ENCODE results near the gene NTM. TPM values are rescaled to one million over a fixed set of nuclear protein-coding genes. Genes with fewer than 3 reads are reported as not detected.

Gene NTM
- total and polyA plus RNA-seq, 2 donors (not counting 1 experiment from before 2014, with no cell fraction given): 12.3 to 28.6 TPM

DNA sequence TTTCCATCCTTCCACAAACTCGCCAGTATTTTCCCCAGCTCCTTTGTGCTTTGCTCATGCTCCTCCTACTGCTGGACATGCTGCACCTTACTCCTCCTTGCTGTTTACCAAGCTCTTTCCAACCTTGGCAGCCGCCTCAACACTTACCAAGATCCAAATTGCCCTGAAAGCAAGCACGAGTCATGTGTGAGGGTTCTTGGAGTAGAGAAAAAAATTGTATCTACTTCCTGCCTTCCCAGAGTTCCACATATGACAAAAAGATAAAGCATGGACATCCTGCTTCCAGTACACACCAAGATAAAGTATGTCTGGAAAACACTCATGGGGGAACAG lies 767.5 kb downstream of the NTM start:
- Histone ChIP-seq H3K4me2 (ENCODE audit: extremely low read depth, insufficient read depth, low read length) (no peak overlapping the region), H3K4me3 (replicated peaks in 1 of 4; ENCODE audit: control extremely low read depth in 1 of 4, insufficient read depth in 1 of 4, low read depth in 3 of 4, low read length in 4 of 4) (no peak overlapping the region), H3K9me3 (ENCODE audit: control insufficient read depth, insufficient read depth, low read depth, low read length) (no peaks in the 10 kb centered on the region), H3K4me1 (ENCODE audit: control insufficient read depth, extremely low read depth, insufficient read depth, low read length) (no peaks in the 10 kb centered on the region), H3K9ac (ENCODE audit: insufficient read depth, low read length) (no peak overlapping the region), H3K27ac (ENCODE audit: insufficient read depth, low read length) (no peak overlapping the region), H3K36me3 (ENCODE audit: control insufficient read depth, insufficient read depth, low read length) (no peaks in the 10 kb centered on the region), H3K27me3 (ENCODE audit: control insufficient read depth, insufficient read depth, low read length) (no peaks in the 10 kb centered on the region), H3K79me2 (ENCODE audit: control insufficient read depth, insufficient read depth, low read length) (no peaks in the 10 kb centered on the region), H4K20me1 (ENCODE audit: control insufficient read depth, extremely low read depth, insufficient read depth, low read length) (no peaks in the 10 kb centered on the region), H2AFZ (ENCODE audit: low read length) (no peak overlapping the region)
- DNase-seq (ENCODE audit: low read depth in 2 of 2): no peak
- no peak for TF ChIP-seq EZH2 (IDR thresholded peaks at IDR 0.05; ENCODE audit: low read length, missing control alignments)
- TF ChIP-seq, protein P1, sequence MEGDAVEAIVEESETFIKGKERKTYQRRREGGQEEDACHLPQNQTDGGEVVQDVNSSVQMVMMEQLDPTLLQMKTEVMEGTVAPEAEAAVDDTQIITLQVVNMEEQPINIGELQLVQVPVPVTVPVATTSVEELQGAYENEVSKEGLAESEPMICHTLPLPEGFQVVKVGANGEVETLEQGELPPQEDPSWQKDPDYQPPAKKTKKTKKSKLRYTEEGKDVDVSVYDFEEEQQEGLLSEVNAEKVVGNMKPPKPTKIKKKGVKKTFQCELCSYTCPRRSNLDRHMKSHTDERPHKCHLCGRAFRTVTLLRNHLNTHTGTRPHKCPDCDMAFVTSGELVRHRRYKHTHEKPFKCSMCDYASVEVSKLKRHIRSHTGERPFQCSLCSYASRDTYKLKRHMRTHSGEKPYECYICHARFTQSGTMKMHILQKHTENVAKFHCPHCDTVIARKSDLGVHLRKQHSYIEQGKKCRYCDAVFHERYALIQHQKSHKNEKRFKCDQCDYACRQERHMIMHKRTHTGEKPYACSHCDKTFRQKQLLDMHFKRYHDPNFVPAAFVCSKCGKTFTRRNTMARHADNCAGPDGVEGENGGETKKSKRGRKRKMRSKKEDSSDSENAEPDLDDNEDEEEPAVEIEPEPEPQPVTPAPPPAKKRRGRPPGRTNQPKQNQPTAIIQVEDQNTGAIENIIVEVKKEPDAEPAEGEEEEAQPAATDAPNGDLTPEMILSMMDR (conservative IDR thresholded peaks at IDR 0.05 in 1 of 2, IDR thresholded peaks at IDR 0.05 in 1 of 2; ENCODE audit: low read depth in 1 of 2, low read length in 2 of 2): no peak

DNA sequence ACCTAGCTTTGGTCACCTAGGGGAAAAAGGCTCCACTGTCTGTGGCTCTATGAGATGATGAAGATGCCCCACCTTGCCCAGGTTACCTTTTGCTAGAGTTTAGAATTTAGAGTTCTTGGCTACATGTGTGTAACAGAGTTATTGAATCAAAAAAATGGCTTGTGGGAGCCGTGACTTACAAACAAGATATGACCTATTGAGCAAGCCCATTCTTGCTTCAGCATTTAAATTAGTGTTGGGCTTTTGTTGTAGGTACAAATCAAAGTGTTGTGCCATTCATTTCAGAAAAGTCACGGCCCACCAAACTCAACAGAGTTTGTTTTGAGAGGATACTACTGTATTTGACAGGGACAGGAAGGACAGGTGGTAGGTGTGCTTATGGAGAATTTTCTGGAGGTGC lies 768.8 kb downstream of the NTM start:
- no peaks in the 10 kb centered on the region for H3K4me1 ChIP-seq (ENCODE audit: control insufficient read depth, extremely low read depth, insufficient read depth, low read length)
- no peaks in the 10 kb centered on the region for H4K20me1 ChIP-seq (ENCODE audit: control insufficient read depth, extremely low read depth, insufficient read depth, low read length)
- H2AFZ ChIP-seq (ENCODE audit: low read length): no peak overlapping the region
- H3K79me2 ChIP-seq (ENCODE audit: control insufficient read depth, insufficient read depth, low read length): no peaks in the 10 kb centered on the region
- H3K4me3 ChIP-seq (replicated peaks in 1 of 4; ENCODE audit: control extremely low read depth in 1 of 4, insufficient read depth in 1 of 4, low read depth in 3 of 4, low read length in 4 of 4): no peak overlapping the region
- no peaks in the 10 kb centered on the region for H3K36me3 ChIP-seq (ENCODE audit: control insufficient read depth, insufficient read depth, low read length)
- H3K9ac ChIP-seq (ENCODE audit: insufficient read depth, low read length): no peak overlapping the region
- no peak for DNase-seq (ENCODE audit: low read depth in 2 of 2)
- H3K9me3 ChIP-seq (ENCODE audit: control insufficient read depth, insufficient read depth, low read depth, low read length): no peaks in the 10 kb centered on the region
- no peak overlapping the region for H3K27ac ChIP-seq (ENCODE audit: insufficient read depth, low read length)
- H3K4me2 ChIP-seq (ENCODE audit: extremely low read depth, insufficient read depth, low read length): no peak overlapping the region
- TF ChIP-seq EZH2 (IDR thresholded peaks at IDR 0.05; ENCODE audit: low read length, missing control alignments): no peak
- TF ChIP-seq, protein P1 (conservative IDR thresholded peaks at IDR 0.05 in 1 of 2, IDR thresholded peaks at IDR 0.05 in 1 of 2; ENCODE audit: low read depth in 1 of 2, low read length in 2 of 2): no peak
- no peaks in the 10 kb centered on the region for H3K27me3 ChIP-seq (ENCODE audit: control insufficient read depth, insufficient read depth, low read length)

DNA sequence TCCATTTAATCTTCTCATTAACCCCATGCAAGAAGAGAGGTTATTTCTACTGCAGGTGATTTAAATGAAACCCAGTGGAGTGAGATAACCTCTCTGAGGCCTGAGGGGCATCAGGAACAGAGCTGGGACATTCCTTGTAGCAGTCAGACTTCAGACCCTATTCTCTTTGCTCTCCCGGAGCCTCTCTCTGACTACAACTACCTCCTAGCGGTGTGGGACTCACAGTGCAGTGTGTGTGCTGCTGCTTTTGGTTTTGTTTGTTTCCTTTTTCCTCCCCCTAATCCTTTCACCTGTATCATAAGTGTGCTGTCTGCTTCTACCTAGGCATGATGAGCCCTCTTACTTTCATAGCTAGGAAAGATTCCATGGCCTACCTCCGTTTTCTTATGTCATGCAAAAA lies 769.6 kb downstream of the NTM start:
- Histone ChIP-seq H3K4me1 (ENCODE audit: control insufficient read depth, extremely low read depth, insufficient read depth, low read length) (no peaks in the 10 kb centered on the region), H3K4me3 (replicated peaks in 1 of 4; ENCODE audit: control extremely low read depth in 1 of 4, insufficient read depth in 1 of 4, low read depth in 3 of 4, low read length in 4 of 4) (no peak overlapping the region), H3K9ac (ENCODE audit: insufficient read depth, low read length) (no peak overlapping the region), H3K27me3 (ENCODE audit: control insufficient read depth, insufficient read depth, low read length) (no peaks in the 10 kb centered on the region), H3K36me3 (ENCODE audit: control insufficient read depth, insufficient read depth, low read length) (no peaks in the 10 kb centered on the region), H3K4me2 (ENCODE audit: extremely low read depth, insufficient read depth, low read length) (no peak overlapping the region), H4K20me1 (ENCODE audit: control insufficient read depth, extremely low read depth, insufficient read depth, low read length) (no peaks in the 10 kb centered on the region), H3K27ac (ENCODE audit: insufficient read depth, low read length) (no peak overlapping the region), H2AFZ (ENCODE audit: low read length) (no peak overlapping the region), H3K79me2 (ENCODE audit: control insufficient read depth, insufficient read depth, low read length) (no peaks in the 10 kb centered on the region), H3K9me3 (ENCODE audit: control insufficient read depth, insufficient read depth, low read depth, low read length) (no peaks in the 10 kb centered on the region)
- no peak for DNase-seq (ENCODE audit: low read depth in 2 of 2)
- TF ChIP-seq, protein P1 (conservative IDR thresholded peaks at IDR 0.05 in 1 of 2, IDR thresholded peaks at IDR 0.05 in 1 of 2; ENCODE audit: low read depth in 1 of 2, low read length in 2 of 2): no peak
- no peak for TF ChIP-seq EZH2 (IDR thresholded peaks at IDR 0.05; ENCODE audit: low read length, missing control alignments)
